Transverse colon (tissue), 4 donors: ENCODE data around the gene PCNX1. TPM values are rescaled to one million over a fixed set of nuclear protein-coding genes. Genes with fewer than 3 reads are reported as not detected.
"Not testable (repeated sequence)": the region's sequence is repeated elsewhere in the genome, so short reads cannot be mapped to it uniquely, and the experiment has no call there.

ENCODE experiments used
- DNase-seq: peaks from one replicate; pipeline ENCODE4 v3.0.0-alpha.2; 2019
- H3K27ac ChIP-seq, 4 donors: fragments of 200-600 bp; sonication (generic); 2 replicates each; pipeline ENCODE4 v1.5.1; 2016 to 2018; ENCODE audit warnings: inconsistent platforms in 4 of 4
- H3K27me3 ChIP-seq: fragments of 200-600 bp; sonication (generic); 2 replicates; pipeline ENCODE4 v1.5.1; 2017; ENCODE audit warnings: inconsistent platforms
- H3K36me3 ChIP-seq, 4 donors: fragments of 200-600 bp; sonication (generic); 2 replicates each; pipeline ENCODE4 v1.5.1; 2017 to 2019; ENCODE audit warnings: inconsistent platforms in 4 of 4
- H3K4me1 ChIP-seq, 4 donors: fragments of 200-600 bp; sonication (generic); 2 replicates each; pipeline ENCODE4 v1.5.1; 2017 to 2020; ENCODE audit warnings: inconsistent platforms in 4 of 4
- H3K4me3 ChIP-seq, 4 donors: fragments of 200-600 bp; sonication (generic); 1 replicate in 1 of 4; 2 replicates in 3 of 4; pipeline versions ENCODE4 v1.5.1 to v1.6.1; 2017 to 2019; ENCODE audit warnings: inconsistent platforms in 4 of 4
- H3K9me3 ChIP-seq, 2 donors: fragments of 200-600 bp; sonication (generic); 2 replicates each; pipeline ENCODE4 v1.5.1; 2017 to 2019; ENCODE audit warnings: inconsistent platforms in 2 of 2
- CTCF ChIP-seq, 5 experiments: fragments of 200-600 bp in 3 of 5; fragments of 450-650 bp in 2 of 5; sonication (generic) in 3 of 5; IDR thresholded peaks; 1 replicate in 2 of 5; 2 replicates in 3 of 5; pipeline ENCODE4 v1.5.1; 2016 to 2017; ENCODE audit warnings: antibody characterized with exemption in 5 of 5, inconsistent platforms in 3 of 5, mild to moderate bottlenecking in 2 of 5, moderate library complexity in 1 of 5
- EP300 ChIP-seq: sonication (generic); formaldehyde crosslinking; IDR thresholded peaks from one replicate; pipeline ENCODE4 v1.6.1; 2017; ENCODE audit warnings: antibody characterized with exemption, low read depth
- POLR2A ChIP-seq: fragments of 450-650 bp; IDR thresholded peaks from one replicate; pipeline ENCODE4 v1.6.1; 2016; ENCODE audit warnings: antibody characterized with exemption, mild to moderate bottlenecking, moderate library complexity
- POLR2AphosphoS5 ChIP-seq, 3 donors: sonication (generic); formaldehyde crosslinking; IDR thresholded peaks; one replicate each; pipeline ENCODE4 v1.6.1; 2016; ENCODE audit warnings: antibody characterized with exemption in 3 of 3
- WGBS, 2 donors: methylation state at CpG; one replicate each; pipeline ENCODE4 v1.1.5; 2018; ENCODE audit warnings: low coverage in 1 of 2; 5-methylcytosine and 5-hydroxymethylcytosine counted together
- in situ Hi-C, 4 donors: fragments of 200-750 bp; cut with MboI; loops; one replicate each; pipeline versions ENCODE4 v1.15.0 to v1.15.1; 2017; ENCODE audit warnings: low sequenced_read_pairs in 3 of 4, low pct_ligation_motif_present in 1 of 4, low pct_unique_long_range_greater_than_20kb in 1 of 4
- intact Hi-C: fragments of 100-400 bp; cut with DNase I; formaldehyde crosslinking; loops from one replicate; pipeline ENCODE4 v1.15.1; 2023; ENCODE audit warnings: low total_unique reads
- total RNA-seq, 4 donors: library from RNA; depleted of rRNA; stranded (reverse); fragments of >200 nt; gene quantifications; one replicate each; pipeline ENCODE4 v1.1.0, GENCODE V29; 2016

PCNX1 gene
- total RNA-seq, 4 donors from 2014 or later, result 15.0 to 64.6 (median 46.0) TPM

DNA sequence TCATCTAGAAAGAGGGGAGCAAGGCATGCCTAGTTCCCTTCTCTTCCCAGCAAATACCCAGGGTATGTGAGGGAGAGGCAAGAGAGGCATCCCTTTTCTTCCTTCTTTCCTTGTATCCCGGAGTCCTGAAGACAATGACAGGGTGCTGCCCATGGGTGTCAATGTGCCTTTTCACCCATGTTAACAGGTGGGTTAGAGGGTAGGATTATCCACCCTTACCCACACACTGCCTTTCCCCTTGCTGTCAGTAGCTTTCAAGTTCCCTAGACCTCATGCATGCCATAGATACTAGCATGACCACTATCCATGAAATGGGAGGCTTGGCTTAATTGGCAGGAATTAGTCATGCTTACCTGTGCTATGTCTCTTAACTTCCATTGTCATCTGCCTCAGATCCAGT is 36.3 kb upstream of the PCNX1 start:
- WGBS, 2 donors, result 80 to 100% methylated on average over 1 of the region's 1 CpG
- H3K4me3 ChIP-seq, result no peak overlapping the region
- H3K9me3 ChIP-seq, result no peaks in the 10 kb centered on the region
- no peak for TF ChIP-seq CTCF (IDR thresholded peaks at IDR 0.05)
- TF ChIP-seq POLR2A, result no peak
- no peak for TF ChIP-seq EP300
- TF ChIP-seq POLR2AphosphoS5 (IDR thresholded peaks at IDR 0.05), result no peak
- no peaks in the 10 kb centered on the region for H3K4me1 ChIP-seq
- no peaks in the 10 kb centered on the region for H3K36me3 ChIP-seq
- in situ Hi-C loops (no loop called here), intact Hi-C loops (no loop called here)
- no peak for DNase-seq
- no peak overlapping the region for H3K27ac ChIP-seq
- no peaks in the 10 kb centered on the region for H3K27me3 ChIP-seq

DNA sequence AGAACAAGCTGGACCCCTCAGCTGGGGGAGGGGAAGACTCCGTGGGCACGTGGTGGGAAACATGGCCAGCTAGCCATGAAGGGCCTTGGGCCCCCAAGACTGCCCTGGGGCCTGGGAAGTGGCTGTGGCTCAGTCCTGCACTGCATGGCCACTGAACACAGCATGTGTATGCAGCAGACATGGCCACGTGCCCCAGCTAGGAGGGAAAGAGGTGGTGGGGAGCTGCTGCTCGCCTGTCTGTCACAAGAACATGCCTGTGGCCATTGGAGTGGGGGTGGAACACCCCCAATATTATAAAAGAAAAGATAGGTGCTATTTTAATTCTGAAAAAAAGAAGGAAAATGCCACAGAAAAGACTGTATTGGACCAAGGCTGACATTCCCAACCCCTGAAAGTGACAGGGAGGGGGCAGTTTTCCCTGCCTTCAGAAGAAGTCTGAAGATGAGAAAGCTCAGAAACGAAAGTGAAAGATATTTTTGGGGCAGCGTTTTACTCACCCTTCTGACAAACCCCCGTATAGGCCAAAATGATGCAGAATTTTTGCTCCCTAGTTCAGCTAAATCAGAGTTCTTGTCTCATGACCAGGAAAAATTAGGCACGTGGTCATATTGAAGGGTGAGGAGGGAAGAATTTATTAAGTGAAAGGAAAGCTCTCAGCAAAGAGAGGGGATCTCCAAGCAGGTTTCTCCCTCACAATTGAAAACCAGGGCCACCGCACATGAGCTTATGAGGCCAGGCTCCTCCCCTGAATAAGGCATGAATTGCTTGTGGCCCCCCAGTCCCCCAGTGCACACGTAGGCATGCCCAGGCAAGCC is 35.2 kb upstream of the PCNX1 start:
- 49 to 55% methylated on average over 3 to 10 of the region's 10 CpGs for WGBS, 2 donors
- Histone ChIP-seq H3K4me1 (no peaks in the 10 kb centered on the region), H3K27me3 (no peaks in the 10 kb centered on the region), H3K27ac (peak overlapping the region in 1 of 4 donors; percentile 12), H3K36me3 (no peaks in the 10 kb centered on the region), H3K4me3 (no peak overlapping the region), H3K9me3 (no peaks in the 10 kb centered on the region)
- no peak for TF ChIP-seq POLR2AphosphoS5 (IDR thresholded peaks at IDR 0.05)
- TF ChIP-seq EP300, result no peak
- no peak for TF ChIP-seq CTCF (IDR thresholded peaks at IDR 0.05)
- no peak for TF ChIP-seq POLR2A
- DNase-seq, result no peak
- intact Hi-C loops (no loop called here), in situ Hi-C loops (no loop called here)

DNA sequence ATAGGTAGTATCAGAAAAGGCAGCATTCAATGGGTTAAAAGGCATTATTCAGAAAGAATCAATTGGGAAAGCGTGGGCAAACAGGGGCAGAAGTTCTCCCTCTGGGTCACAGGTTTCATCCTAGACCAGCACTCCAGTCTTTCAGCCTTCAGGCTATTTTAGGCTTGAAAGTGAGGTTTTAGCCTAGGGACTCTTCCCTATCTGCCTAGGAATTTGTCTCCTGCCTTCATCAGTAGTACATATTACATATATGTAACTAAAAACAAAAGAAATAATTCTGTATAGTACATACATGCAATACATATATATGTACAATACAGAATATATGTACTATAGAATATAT is 34.6 kb upstream of the PCNX1 start:
- in situ Hi-C loops (no loop called here), intact Hi-C loops (no loop called here)
- Histone ChIP-seq H3K36me3 (no peaks in the 10 kb centered on the region), H3K9me3 (no peaks in the 10 kb centered on the region), H3K27ac (peak overlapping the region in 1 of 4 donors; percentile 12), H3K27me3 (no peaks in the 10 kb centered on the region), H3K4me3 (no peak overlapping the region), H3K4me1 (no peaks in the 10 kb centered on the region)
- TF ChIP-seq CTCF (IDR thresholded peaks at IDR 0.05), result no peak
- no peak for TF ChIP-seq EP300
- no peak for TF ChIP-seq POLR2A
- TF ChIP-seq POLR2AphosphoS5 (IDR thresholded peaks at IDR 0.05), result no peak
- 58% methylated on average over 1 of the region's 1 CpG; no CpG with 5 or more reads in 1 of the 2 donors for WGBS, 2 donors
- DNase-seq, result no peak

GRCh38 chr14:70873627-70874026 is 33.6 kb upstream of the PCNX1 start:
- Histone ChIP-seq H3K36me3 (no peaks in the 10 kb centered on the region), H3K27me3 (no peaks in the 10 kb centered on the region), H3K4me3 (no peak overlapping the region), H3K4me1 (no peaks in the 10 kb centered on the region), H3K27ac (no peak overlapping the region), H3K9me3 (no peaks in the 10 kb centered on the region)
- TF ChIP-seq POLR2A (no peak), CTCF (IDR thresholded peaks at IDR 0.05) (peak in 1 of 5 experiments; percentile 9)
- WGBS, 2 donors, result 57 to 58% methylated on average over 3 to 4 of the region's 4 CpGs
- DNase-seq, result no peak
- intact Hi-C loops, result no loop called here
- in situ Hi-C loops, result no loop called here

DNA sequence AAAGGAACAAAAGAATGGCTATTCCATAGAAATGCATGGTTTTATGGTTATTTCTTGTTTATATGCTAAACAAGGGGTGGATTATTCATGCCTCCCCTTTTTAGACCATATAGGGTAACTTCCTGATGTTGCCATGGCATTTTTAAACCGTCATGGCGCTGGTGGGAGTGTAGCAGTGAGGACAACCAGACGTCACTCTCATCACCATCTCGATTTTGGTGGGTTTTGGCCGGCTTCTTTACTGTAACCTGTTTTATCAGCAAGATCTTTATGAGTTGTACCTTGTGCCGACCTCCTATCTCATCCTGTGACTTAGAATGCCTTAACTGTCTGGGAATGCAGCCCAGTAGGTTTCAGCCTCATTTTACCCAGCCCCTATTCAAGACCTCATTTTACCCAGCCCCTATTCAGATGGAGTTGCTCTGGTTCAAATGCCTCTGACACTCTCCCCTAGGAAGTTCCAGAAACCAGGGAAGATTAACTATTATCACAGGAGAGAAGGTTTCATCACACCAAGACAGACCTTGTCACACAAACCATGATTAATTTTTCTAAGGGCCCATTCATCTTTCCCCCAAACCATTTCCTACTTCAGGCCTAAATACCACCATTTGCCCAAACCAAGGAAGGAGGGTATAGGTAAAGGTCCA is 31.3 kb upstream of the PCNX1 start:
- intact Hi-C loops, H3K27me3 ChIP-seq, H3K4me3 ChIP-seq, H3K4me1 ChIP-seq, H3K36me3 ChIP-seq, in situ Hi-C loops, H3K9me3 ChIP-seq, DNase-seq, H3K27ac ChIP-seq: not testable (repeated sequence)
- WGBS, 2 donors, result 73 to 83% methylated on average over 6 of the region's 6 CpGs
